ENCODE measurements around the gene CLEC17A. TPM values are rescaled to one million over a fixed set of nuclear protein-coding genes. Genes with fewer than 3 reads are reported as not detected.

Gene CLEC17A
- total RNA-seq, 1 donor from 2014 or later, result not detected

GRCh38 chr19:14571695-14572490, 11.0 kb upstream of the CLEC17A start, which contains the start of gene NDUFB7:
Gene NDUFB7 (minus strand): TSS chr19:14572066. CDS start chr19:14572000, 66 bp downstream.
- H3K9me3 Mint-ChIP-seq (ENCODE audit: unreplicated experiment), result no peaks in the 10 kb centered on the region
- TF ChIP-seq CTCF (IDR thresholded peaks at IDR 0.05; ENCODE audit: partially characterized antibody, unreplicated experiment), result no peak
- no peaks in the 10 kb centered on the region for H3K36me3 Mint-ChIP-seq (ENCODE audit: unreplicated experiment)
- peak within 1 kb of the TSS; percentile 87 for H3K27ac Mint-ChIP-seq (ENCODE audit: unreplicated experiment)
- peaks cover 11% of the 10 kb centered on the region for H3K4me1 Mint-ChIP-seq (ENCODE audit: low read depth, unreplicated experiment)
- DNase-seq, result peak; percentile 88
- peaks cover 8% of the 10 kb centered on the region for H3K27me3 Mint-ChIP-seq (ENCODE audit: unreplicated experiment)
- peak within 1 kb of the TSS; percentile 94 for H3K4me3 Mint-ChIP-seq (ENCODE audit: unreplicated experiment)

GRCh38 chr19:14575428-14575980, 7.4 kb upstream of the CLEC17A start:
- no peak overlapping the region for H3K27ac Mint-ChIP-seq (ENCODE audit: unreplicated experiment)
- no peak for TF ChIP-seq CTCF (IDR thresholded peaks at IDR 0.05; ENCODE audit: partially characterized antibody, unreplicated experiment)
- peaks cover 9% of the 10 kb centered on the region for H3K9me3 Mint-ChIP-seq (ENCODE audit: unreplicated experiment)
- H3K4me3 Mint-ChIP-seq (ENCODE audit: unreplicated experiment), result no peak overlapping the region
- peaks cover 7% of the 10 kb centered on the region for H3K4me1 Mint-ChIP-seq (ENCODE audit: low read depth, unreplicated experiment)
- H3K27me3 Mint-ChIP-seq (ENCODE audit: unreplicated experiment), result peaks cover 4% of the 10 kb centered on the region
- no peaks in the 10 kb centered on the region for H3K36me3 Mint-ChIP-seq (ENCODE audit: unreplicated experiment)
- no peak for DNase-seq

- Mint-ChIP-seq H3K4me3 (ENCODE audit: unreplicated experiment) (no peak overlapping the region), H3K36me3 (ENCODE audit: unreplicated experiment) (no peaks in the 10 kb centered on the region), H3K4me1 (ENCODE audit: low read depth, unreplicated experiment) (peaks cover 6% of the 10 kb centered on the region), H3K27me3 (ENCODE audit: unreplicated experiment) (peaks cover 4% of the 10 kb centered on the region), H3K9me3 (ENCODE audit: unreplicated experiment) (peaks cover 9% of the 10 kb centered on the region), H3K27ac (ENCODE audit: unreplicated experiment) (no peak overlapping the region)
- DNase-seq, result no peak
- TF ChIP-seq CTCF (IDR thresholded peaks at IDR 0.05; ENCODE audit: partially characterized antibody, unreplicated experiment), result no peak
Observed at GRCh38 chr19:14576363-14576762, 6.5 kb upstream of the CLEC17A start.

- Mint-ChIP-seq H3K27me3 (ENCODE audit: unreplicated experiment) (peaks cover 4% of the 10 kb centered on the region), H3K4me1 (ENCODE audit: low read depth, unreplicated experiment) (peaks cover 6% of the 10 kb centered on the region), H3K9me3 (ENCODE audit: unreplicated experiment) (peaks cover 9% of the 10 kb centered on the region), H3K27ac (ENCODE audit: unreplicated experiment) (no peak overlapping the region), H3K36me3 (ENCODE audit: unreplicated experiment) (no peaks in the 10 kb centered on the region), H3K4me3 (ENCODE audit: unreplicated experiment) (no peak overlapping the region)
- no peak for TF ChIP-seq CTCF (IDR thresholded peaks at IDR 0.05; ENCODE audit: partially characterized antibody, unreplicated experiment)
- DNase-seq, result no peak
Observed at GRCh38 chr19:14577264-14577663, 5.6 kb upstream of the CLEC17A start.

GRCh38 chr19:14577885-14578427, 4.9 kb upstream of the CLEC17A start:
- Mint-ChIP-seq H3K9me3 (ENCODE audit: unreplicated experiment) (peaks cover 9% of the 10 kb centered on the region), H3K27me3 (ENCODE audit: unreplicated experiment) (peaks cover 4% of the 10 kb centered on the region), H3K4me3 (ENCODE audit: unreplicated experiment) (no peak overlapping the region), H3K36me3 (ENCODE audit: unreplicated experiment) (no peaks in the 10 kb centered on the region), H3K27ac (ENCODE audit: unreplicated experiment) (peak overlapping the region; percentile 80), H3K4me1 (ENCODE audit: low read depth, unreplicated experiment) (peaks cover 6% of the 10 kb centered on the region)
- DNase-seq, result peak; percentile 51
- TF ChIP-seq CTCF (IDR thresholded peaks at IDR 0.05; ENCODE audit: partially characterized antibody, unreplicated experiment), result no peak
